ENCODE measurements around the gene DNAH7. TPM values are rescaled to one million over a fixed set of nuclear protein-coding genes. Genes with fewer than 3 reads are reported as not detected.

Gene DNAH7
- total and polyA plus RNA-seq, 2 of the 8 experiments (the other 6 are each of a cell fraction or from before 2014, with no cell fraction given), result 0.07 to 0.08 TPM

- no peak overlapping the region for H3K56ac ChIP-seq (replicated peaks; ENCODE audit: insufficient read length, low read depth, low read length)
- H4K8ac ChIP-seq (ENCODE audit: extremely low read depth, insufficient read depth, low read length), result no peak overlapping the region
- H3K9me3 ChIP-seq (ENCODE audit: insufficient read depth in 2 of 2, low read depth in 1 of 2, low read length in 1 of 2), result no peaks in the 10 kb centered on the region
- no peak overlapping the region for H3K4me3 ChIP-seq (ENCODE audit: extremely low read depth in 1 of 4, insufficient read depth in 2 of 4, low read depth in 3 of 4, low read length in 4 of 4)
- H3K4me2 ChIP-seq (ENCODE audit: insufficient read depth in 1 of 2, low read depth in 2 of 2, low read length in 2 of 2), result no peak overlapping the region
- H3K79me1 ChIP-seq (ENCODE audit: low read depth, low read length), result no peaks in the 10 kb centered on the region
- no peaks in the 10 kb centered on the region for H3K4me1 ChIP-seq (replicated peaks in 1 of 4; ENCODE audit: control insufficient read depth in 3 of 4, insufficient read depth in 4 of 4, low read length in 3 of 4)
- H2AK5ac ChIP-seq (ENCODE audit: low read depth, low read length), result no peak overlapping the region
- H3K23ac ChIP-seq (ENCODE audit: insufficient read length), result no peak overlapping the region
- no peak overlapping the region for H4K91ac ChIP-seq (replicated peaks; ENCODE audit: insufficient read length, low read length)
- no peaks in the 10 kb centered on the region for H3K36me3 ChIP-seq (ENCODE audit: control insufficient read depth in 2 of 4, insufficient read depth in 4 of 4, low read length in 3 of 4)
- H4K5ac ChIP-seq (ENCODE audit: insufficient read length, low read depth, low read length), result no peak overlapping the region
- no peak overlapping the region for H3K27ac ChIP-seq (ENCODE audit: low read depth, low read length)
- H2AFZ ChIP-seq (ENCODE audit: low read length), result no peak overlapping the region
- H2BK5ac ChIP-seq (ENCODE audit: low read depth, low read length), result no peak overlapping the region
- no peak for FAIRE-seq
- no peak overlapping the region for H3K4ac ChIP-seq (replicated peaks; ENCODE audit: insufficient read length, low read depth, low read length)
- no peak overlapping the region for H3K14ac ChIP-seq (ENCODE audit: insufficient read length)
- no peak overlapping the region for H3K18ac ChIP-seq (ENCODE audit: extremely low read depth, low read length)
- no peak overlapping the region for H2BK15ac ChIP-seq (ENCODE audit: low read length)
- H2BK20ac ChIP-seq (ENCODE audit: low read length), result no peak overlapping the region
- H3K23me2 ChIP-seq (ENCODE audit: low read depth, low read length), result no peaks in the 10 kb centered on the region
- CTCF ChIA-PET (ENCODE audit: partially characterized antibody), result no interaction called here
- H4K20me1 ChIP-seq (replicated peaks in 1 of 2; ENCODE audit: control insufficient read depth in 1 of 2, insufficient read depth in 2 of 2, low read length in 2 of 2), result no peaks in the 10 kb centered on the region
- no peak overlapping the region for H3K9ac ChIP-seq (replicated peaks in 1 of 4; ENCODE audit: extremely low read depth in 1 of 4, low read depth in 3 of 4, low read length in 3 of 4)
- no peak overlapping the region for H2BK120ac ChIP-seq (replicated peaks; ENCODE audit: low read depth, low read length)
- no peak overlapping the region for H2BK12ac ChIP-seq (ENCODE audit: low read depth, low read length)
- no peaks in the 10 kb centered on the region for H3K79me2 ChIP-seq (ENCODE audit: control insufficient read depth in 1 of 2, insufficient read depth in 2 of 2, low read length in 2 of 2)
- POLR2A ChIA-PET (ENCODE audit: partially characterized antibody), result no interaction called here
- WGBS, 2 experiments (ENCODE audit: extremely low coverage in 1 of 2, insufficient coverage in 1 of 2, insufficient read length in 1 of 2, insufficient replicate concordance in 2 of 2, low coverage in 1 of 2, low lambda C conversion rate in 2 of 2, missing lambda C conversion rate in 1 of 2), result 91 to 100% methylated on average over 1 to 2 of the region's 2 CpGs
- DNase-seq (ENCODE audit: low read depth in 1 of 2, low spot score in 2 of 2), result no peak
- H3K27me3 ChIP-seq (replicated peaks in 1 of 4; ENCODE audit: control insufficient read depth in 3 of 4, extremely low read depth in 1 of 4, insufficient read depth in 3 of 4, low read length in 3 of 4), result no peaks in the 10 kb centered on the region
- TF ChIP-seq ASH2L (IDR thresholded peaks at IDR 0.05; ENCODE audit: low read length) (no peak), RAD21 (IDR thresholded peaks at IDR 0.05 in 1 of 2, conservative IDR thresholded peaks at IDR 0.05 in 1 of 2; ENCODE audit: low read depth in 2 of 2, low read length in 2 of 2) (no peak), KDM4A (IDR thresholded peaks at IDR 0.05; ENCODE audit: low read depth, low read length, severe bottlenecking) (no peak), SP2 (IDR thresholded peaks at IDR 0.05; ENCODE audit: low read length) (no peak), KDM5A (IDR thresholded peaks at IDR 0.05; ENCODE audit: low read length) (no peak), GABPA (IDR thresholded peaks at IDR 0.05; ENCODE audit: borderline replicate concordance, insufficient read depth, low read length) (no peak), POLR2AphosphoS5 (IDR thresholded peaks at IDR 0.05; ENCODE audit: low read depth, low read length) (no peak), ZNF274 (IDR thresholded peaks at IDR 0.05; ENCODE audit: borderline replicate concordance, extremely low read depth, low read length) (no peak), SRF (IDR thresholded peaks at IDR 0.05; ENCODE audit: low read depth, low read length) (no peak), USF2 (IDR thresholded peaks at IDR 0.05; ENCODE audit: low read length) (no peak), RBBP5 (IDR thresholded peaks at IDR 0.05; ENCODE audit: borderline replicate concordance, low read depth, low read length) (no peak), EP300 (IDR thresholded peaks at IDR 0.05; ENCODE audit: borderline replicate concordance in 1 of 2, low read depth in 2 of 2, low read length in 2 of 2) (no peak), HDAC2 (IDR thresholded peaks at IDR 0.05; ENCODE audit: borderline replicate concordance in 1 of 2, low read depth in 2 of 2, low read length in 2 of 2) (no peak), SP1 (IDR thresholded peaks at IDR 0.05; ENCODE audit: low read depth, low read length) (no peak)
Observed at GRCh38 chr2:196012314-196012713, 56.3 kb downstream of the DNAH7 start.
